A673 (cell line): ENCODE data around the gene UBE2J2.

Source experiments
- EZH2 ChIP-seq: fragments of 200-600 bp; sonication (generic); IDR thresholded peaks from 2 replicates; pipeline ENCODE4 v1.6.1; 2017; ENCODE audit warnings: borderline replicate concordance, low read depth, mild to moderate bottlenecking, mixed read lengths, antibody characterized with exemption, low read length; ENCODE audit not compliant: poor library complexity, severe bottlenecking
- TF ChIP-seq, protein P1 (sequence below): fragments of 300-800, 200-600 bp; sonication (generic); conservative IDR thresholded peaks from 2 replicates; pipeline ENCODE4 v1.5.1; 2017; ENCODE audit warnings: low read depth, mild to moderate bottlenecking, antibody characterized with exemption, low read length, moderate library complexity, mixed read lengths

DNA sequence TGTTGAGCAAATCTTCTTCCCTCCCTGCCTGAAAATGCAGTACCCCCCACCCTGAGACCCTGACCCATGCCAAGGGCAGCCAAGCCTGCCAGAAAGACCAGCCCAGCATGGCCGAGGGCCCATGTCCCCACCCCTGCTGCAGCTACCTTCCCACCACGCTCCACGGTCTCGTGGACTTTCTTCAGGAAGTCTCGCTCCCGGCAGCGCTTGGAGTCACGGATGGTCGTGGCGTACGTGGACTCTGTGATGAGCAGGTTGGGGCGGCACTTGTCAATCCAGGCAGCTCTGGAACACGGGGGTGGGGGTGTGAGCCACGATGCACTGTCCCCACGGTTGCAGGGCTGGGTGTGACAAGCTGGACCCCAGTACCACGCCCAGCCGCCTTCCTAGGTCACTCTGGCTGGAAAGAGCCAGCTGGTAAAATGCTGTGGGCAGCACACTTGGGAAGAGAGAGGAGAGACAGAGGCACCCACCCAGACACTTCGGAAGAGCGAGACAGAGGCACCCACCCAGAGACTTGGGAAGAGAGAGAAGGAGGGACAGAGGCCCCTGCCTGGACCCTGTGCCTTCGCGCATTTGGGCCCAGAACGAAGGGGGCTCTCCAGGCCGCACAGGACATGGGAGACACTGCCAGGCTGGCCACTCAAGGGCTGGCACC lies 41.2 kb upstream of the UBE2J2 start:
- TF ChIP-seq, protein P1, sequence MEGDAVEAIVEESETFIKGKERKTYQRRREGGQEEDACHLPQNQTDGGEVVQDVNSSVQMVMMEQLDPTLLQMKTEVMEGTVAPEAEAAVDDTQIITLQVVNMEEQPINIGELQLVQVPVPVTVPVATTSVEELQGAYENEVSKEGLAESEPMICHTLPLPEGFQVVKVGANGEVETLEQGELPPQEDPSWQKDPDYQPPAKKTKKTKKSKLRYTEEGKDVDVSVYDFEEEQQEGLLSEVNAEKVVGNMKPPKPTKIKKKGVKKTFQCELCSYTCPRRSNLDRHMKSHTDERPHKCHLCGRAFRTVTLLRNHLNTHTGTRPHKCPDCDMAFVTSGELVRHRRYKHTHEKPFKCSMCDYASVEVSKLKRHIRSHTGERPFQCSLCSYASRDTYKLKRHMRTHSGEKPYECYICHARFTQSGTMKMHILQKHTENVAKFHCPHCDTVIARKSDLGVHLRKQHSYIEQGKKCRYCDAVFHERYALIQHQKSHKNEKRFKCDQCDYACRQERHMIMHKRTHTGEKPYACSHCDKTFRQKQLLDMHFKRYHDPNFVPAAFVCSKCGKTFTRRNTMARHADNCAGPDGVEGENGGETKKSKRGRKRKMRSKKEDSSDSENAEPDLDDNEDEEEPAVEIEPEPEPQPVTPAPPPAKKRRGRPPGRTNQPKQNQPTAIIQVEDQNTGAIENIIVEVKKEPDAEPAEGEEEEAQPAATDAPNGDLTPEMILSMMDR, result no peak
- TF ChIP-seq EZH2, result no peak
